Measurements from ENCODE around the gene GNAZ.
"Not testable (repeated sequence)": the region's sequence is repeated elsewhere in the genome, so short reads cannot be mapped to it uniquely, and the experiment has no call there.

GNAZ gene

GRCh38 chr22:23035557-23036277, 34.6 kb upstream of the GNAZ start:
- Mint-ChIP-seq H3K9me3 (no peaks in the 10 kb centered on the region), H3K27ac (no peak overlapping the region), H3K4me1 (ENCODE audit: low read depth) (peaks cover 11% of the 10 kb centered on the region), H3K27me3 (peaks cover 15% of the 10 kb centered on the region), H3K36me3 (ENCODE audit: low read depth) (no peaks in the 10 kb centered on the region), H3K4me3 (no peak overlapping the region)
- intact Hi-C loops (cut with micrococcal nuclease): no loop called here

DNA sequence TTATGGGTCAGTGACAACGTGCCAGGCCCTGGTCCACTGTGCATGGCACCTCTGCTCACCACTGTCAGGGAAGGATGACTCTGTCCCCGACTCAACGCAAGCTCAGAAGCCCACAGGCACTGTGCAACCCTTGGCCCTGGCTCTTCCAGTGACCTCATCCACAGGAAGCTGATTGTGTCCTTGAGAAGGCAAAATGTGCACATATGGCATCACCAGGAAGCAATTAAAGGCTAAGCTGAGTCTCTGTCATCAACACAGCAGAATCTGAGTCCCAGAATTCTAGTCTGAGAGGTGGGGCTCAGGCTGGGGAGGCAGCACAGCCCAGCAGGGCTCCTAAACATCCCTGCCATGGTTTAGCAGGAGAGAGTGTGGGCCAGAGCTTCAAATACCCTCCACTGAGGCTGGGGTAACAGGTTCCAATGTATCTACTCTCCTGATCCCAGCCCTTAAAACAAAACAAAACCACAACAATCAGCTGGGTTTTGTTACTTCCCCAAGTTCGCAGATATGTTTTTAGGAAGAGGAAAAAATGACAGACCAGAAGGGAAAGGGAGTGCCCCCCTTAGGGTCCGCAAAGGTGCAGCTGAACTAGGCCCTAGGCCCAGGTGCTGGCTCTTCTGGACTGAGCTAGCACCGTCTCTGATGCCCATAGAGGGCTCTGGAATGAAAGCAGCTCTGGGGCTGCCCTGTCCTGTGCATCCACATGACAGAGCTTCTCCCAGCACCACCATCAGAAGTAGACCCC, 33.5 kb upstream of the GNAZ start:
- Mint-ChIP-seq H3K27me3 (peaks cover 18% of the 10 kb centered on the region), H3K4me1 (ENCODE audit: low read depth) (peaks cover 11% of the 10 kb centered on the region), H3K9me3 (no peaks in the 10 kb centered on the region), H3K27ac (no peak overlapping the region), H3K36me3 (ENCODE audit: low read depth) (no peaks in the 10 kb centered on the region), H3K4me3 (no peak overlapping the region)
- intact Hi-C loops (cut with micrococcal nuclease): no loop called here

DNA sequence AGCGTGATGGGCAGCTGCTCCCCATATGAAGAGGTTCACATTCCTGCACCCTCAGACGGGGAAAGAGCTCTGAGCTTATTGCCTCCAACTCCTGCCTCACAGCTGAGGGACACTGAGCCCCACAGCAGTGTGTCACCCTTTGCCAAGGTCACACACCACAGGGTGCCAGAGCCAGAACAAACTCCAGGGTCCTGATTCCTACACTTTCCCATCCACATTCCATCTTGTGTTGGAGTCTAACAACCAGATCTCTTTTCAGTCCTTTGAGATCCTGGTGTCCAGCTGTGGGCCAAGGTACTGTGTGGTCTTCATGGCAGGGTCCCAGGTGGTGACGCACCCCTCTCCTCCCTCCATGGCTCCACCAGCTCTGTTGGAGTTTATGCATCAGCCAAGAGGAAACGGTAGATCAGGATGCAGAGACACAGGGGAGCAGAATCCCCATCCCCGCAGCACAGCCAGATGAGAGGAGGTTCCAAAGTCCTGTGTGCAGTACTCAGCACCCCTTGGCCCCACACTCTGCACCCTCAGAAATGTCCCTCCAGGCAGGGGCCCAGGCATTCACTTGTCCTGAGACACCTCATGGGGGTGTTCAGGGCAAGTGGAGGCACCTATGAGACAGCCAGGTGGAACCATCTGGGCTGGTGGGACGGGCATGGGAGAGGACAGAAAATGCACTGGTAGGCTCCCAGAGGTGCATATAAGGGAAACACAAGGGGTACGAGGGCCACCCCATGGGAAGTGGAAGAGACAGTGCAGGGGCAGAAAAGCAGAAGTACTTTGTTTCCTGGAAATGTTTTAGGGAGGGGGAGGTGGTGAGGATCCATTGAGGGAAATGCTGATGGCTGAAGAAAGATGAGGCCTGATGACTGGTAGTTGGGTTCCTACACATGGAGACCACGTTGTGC, 32.6 kb upstream of the GNAZ start:
- Mint-ChIP-seq H3K4me3 (no peak overlapping the region), H3K36me3 (ENCODE audit: low read depth) (no peaks in the 10 kb centered on the region), H3K9me3 (no peaks in the 10 kb centered on the region), H3K4me1 (ENCODE audit: low read depth) (peaks cover 11% of the 10 kb centered on the region), H3K27me3 (peaks cover 18% of the 10 kb centered on the region), H3K27ac (peak overlapping the region; percentile 13)
- intact Hi-C loops (cut with micrococcal nuclease): no loop called here

GRCh38 chr22:23038334-23038642, 32.0 kb upstream of the GNAZ start:
- intact Hi-C loops (cut with micrococcal nuclease): no loop called here
- H3K4me1 Mint-ChIP-seq (ENCODE audit: low read depth): peaks cover 11% of the 10 kb centered on the region
- H3K27me3 Mint-ChIP-seq: peaks cover 14% of the 10 kb centered on the region
- H3K36me3 Mint-ChIP-seq (ENCODE audit: low read depth): no peaks in the 10 kb centered on the region
- no peaks in the 10 kb centered on the region for H3K9me3 Mint-ChIP-seq
- H3K4me3 Mint-ChIP-seq: no peak overlapping the region
- peak overlapping the region; percentile 13 for H3K27ac Mint-ChIP-seq

GRCh38 chr22:23038902-23039301, 31.4 kb upstream of the GNAZ start:
- Mint-ChIP-seq H3K4me3 (no peak overlapping the region), H3K27ac (no peak overlapping the region), H3K27me3 (peaks cover 15% of the 10 kb centered on the region), H3K9me3 (no peaks in the 10 kb centered on the region), H3K4me1 (ENCODE audit: low read depth) (peaks cover 11% of the 10 kb centered on the region), H3K36me3 (ENCODE audit: low read depth) (no peaks in the 10 kb centered on the region)
- intact Hi-C loops (cut with micrococcal nuclease): no loop called here

DNA sequence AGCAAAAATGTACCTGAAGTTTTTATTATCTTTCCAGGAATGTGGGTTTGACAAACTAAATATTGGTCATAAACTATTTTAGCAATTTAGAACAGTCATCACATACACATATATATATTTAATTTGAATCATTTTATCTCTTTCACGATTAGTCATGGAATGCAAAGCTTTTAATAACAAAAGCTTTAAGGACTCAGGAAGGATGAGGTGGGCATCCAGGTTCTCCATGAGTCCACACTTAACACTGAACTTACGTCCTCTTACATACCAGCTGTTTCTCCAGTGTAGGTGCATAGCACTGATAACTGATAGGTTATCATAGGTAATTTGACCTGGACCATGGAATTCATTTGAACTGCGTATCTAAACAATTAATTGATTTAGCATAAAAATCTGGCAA, 28.1 kb upstream of the GNAZ start:
- Mint-ChIP-seq H3K27me3 (peaks cover 20% of the 10 kb centered on the region), H3K9me3 (peaks cover 10% of the 10 kb centered on the region), H3K27ac (no peak overlapping the region), H3K4me3 (no peak overlapping the region), H3K4me1 (ENCODE audit: low read depth) (peaks cover 11% of the 10 kb centered on the region), H3K36me3 (ENCODE audit: low read depth) (no peaks in the 10 kb centered on the region)
- intact Hi-C loops (cut with micrococcal nuclease): no loop called here

DNA sequence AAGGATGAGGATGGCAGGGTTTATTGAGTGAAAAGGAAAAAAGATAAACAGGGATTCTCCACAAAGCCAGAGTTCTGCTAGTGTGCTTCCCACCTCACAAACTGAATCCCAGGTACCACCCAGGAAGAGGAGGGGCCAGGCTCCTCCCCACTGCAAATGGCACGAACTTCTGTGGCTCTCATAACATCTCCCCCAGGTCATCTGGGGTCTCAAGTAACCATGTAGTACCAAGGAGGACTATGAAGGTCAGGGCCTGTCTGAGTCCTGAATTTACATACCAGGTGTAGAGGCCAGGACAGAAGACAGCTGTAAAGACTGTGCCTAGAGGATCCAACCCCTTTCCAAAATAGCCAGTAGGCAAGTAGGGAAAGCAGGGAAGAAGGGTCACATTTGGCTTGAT, 25.7 kb upstream of the GNAZ start:
- Mint-ChIP-seq H3K36me3 (ENCODE audit: low read depth) (no peaks in the 10 kb centered on the region), H3K27me3 (peaks cover 30% of the 10 kb centered on the region), H3K4me3 (no peak overlapping the region), H3K27ac (no peak overlapping the region), H3K9me3 (peaks cover 19% of the 10 kb centered on the region), H3K4me1 (ENCODE audit: low read depth) (no peaks in the 10 kb centered on the region)
- intact Hi-C loops (cut with micrococcal nuclease): no loop called here

DNA sequence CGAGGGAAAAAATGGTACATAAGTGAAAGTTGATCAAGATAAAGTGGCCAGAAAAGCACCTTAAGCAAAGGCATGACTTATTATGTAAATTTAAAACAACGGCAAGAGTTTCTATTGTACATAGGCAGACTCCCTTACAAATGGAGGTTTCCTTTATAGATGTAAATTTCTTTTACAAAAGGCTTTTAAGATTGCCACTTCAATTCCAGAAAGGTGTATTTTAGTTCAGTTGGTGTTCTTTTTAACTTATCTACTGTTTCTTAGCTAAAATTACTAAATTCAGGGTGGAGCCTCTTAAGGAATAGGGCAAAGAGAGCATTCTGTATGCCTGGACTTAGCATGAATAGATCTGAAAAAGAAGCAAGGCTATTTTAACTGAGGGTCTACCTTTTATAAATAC, 24.9 kb upstream of the GNAZ start:
- Mint-ChIP-seq H3K27ac (no peak overlapping the region), H3K36me3 (ENCODE audit: low read depth) (no peaks in the 10 kb centered on the region), H3K27me3 (peaks cover 30% of the 10 kb centered on the region), H3K9me3 (peaks cover 19% of the 10 kb centered on the region), H3K4me3 (no peak overlapping the region), H3K4me1 (ENCODE audit: low read depth) (no peaks in the 10 kb centered on the region)
- intact Hi-C loops (cut with micrococcal nuclease): no loop called here

DNA sequence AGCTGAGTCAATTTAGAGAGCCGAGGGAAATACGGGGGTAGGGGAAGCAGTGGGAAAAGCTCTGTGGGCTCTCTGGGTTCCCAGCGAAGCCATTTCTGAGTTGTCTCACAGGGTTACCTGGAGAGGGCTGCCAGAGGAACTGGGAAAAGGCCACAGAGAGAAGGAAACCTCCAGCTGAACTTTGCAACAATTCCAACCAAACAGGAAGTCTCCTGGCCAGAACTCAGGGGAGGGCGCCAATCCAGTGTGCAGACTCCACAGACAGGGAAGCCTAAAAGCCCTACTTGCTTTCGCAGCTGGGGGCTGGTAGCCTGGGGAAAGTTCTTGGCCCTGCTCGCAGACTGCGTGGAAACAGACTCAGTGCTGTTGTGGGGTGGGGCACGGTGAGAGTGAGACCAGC, 23.1 kb upstream of the GNAZ start:
- Mint-ChIP-seq H3K27ac (no peak overlapping the region), H3K4me1 (ENCODE audit: low read depth) (no peaks in the 10 kb centered on the region), H3K4me3 (no peak overlapping the region), H3K9me3 (peaks cover 19% of the 10 kb centered on the region), H3K36me3 (ENCODE audit: low read depth) (no peaks in the 10 kb centered on the region), H3K27me3 (peaks cover 31% of the 10 kb centered on the region)
- intact Hi-C loops (cut with micrococcal nuclease): no loop called here

GRCh38 chr22:23047742-23048141, 22.6 kb upstream of the GNAZ start:
- H3K9me3 Mint-ChIP-seq: peaks cover 19% of the 10 kb centered on the region
- no peaks in the 10 kb centered on the region for H3K36me3 Mint-ChIP-seq (ENCODE audit: low read depth)
- H3K27me3 Mint-ChIP-seq: peaks cover 31% of the 10 kb centered on the region

DNA sequence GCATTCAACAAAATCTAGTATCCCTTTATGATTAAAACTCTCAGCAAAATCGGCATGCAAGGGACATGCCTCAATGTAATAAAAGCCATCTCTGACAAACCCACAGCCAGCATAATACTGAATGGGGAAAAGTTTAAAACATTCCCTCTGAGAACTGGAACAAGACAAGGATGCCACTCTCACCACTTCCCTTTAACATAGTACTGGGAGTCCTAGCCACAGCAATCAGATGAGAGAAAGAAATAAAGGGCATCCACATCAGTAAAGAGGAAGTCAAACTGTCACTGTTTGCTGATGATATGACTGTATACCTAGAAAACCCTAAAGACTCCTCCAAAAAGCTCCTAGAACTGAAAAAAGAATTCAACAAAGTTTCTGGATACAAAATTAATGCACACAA, 19.8 kb upstream of the GNAZ start:
- intact Hi-C loops (cut with micrococcal nuclease); H3K4me3 Mint-ChIP-seq; H3K36me3 Mint-ChIP-seq (ENCODE audit: low read depth); H3K4me1 Mint-ChIP-seq (ENCODE audit: low read depth); H3K27ac Mint-ChIP-seq: not testable (repeated sequence)
- Mint-ChIP-seq H3K9me3 (peaks cover 19% of the 10 kb centered on the region), H3K27me3 (peaks cover 30% of the 10 kb centered on the region)

More at GRCh38 chr22:23047742-23048141, 22.6 kb upstream of the GNAZ start:
- Mint-ChIP-seq H3K4me1 (ENCODE audit: low read depth) (no peaks in the 10 kb centered on the region), H3K27ac (no peak overlapping the region), H3K4me3 (no peak overlapping the region)
- intact Hi-C loops (cut with micrococcal nuclease): no loop called here

DNA sequence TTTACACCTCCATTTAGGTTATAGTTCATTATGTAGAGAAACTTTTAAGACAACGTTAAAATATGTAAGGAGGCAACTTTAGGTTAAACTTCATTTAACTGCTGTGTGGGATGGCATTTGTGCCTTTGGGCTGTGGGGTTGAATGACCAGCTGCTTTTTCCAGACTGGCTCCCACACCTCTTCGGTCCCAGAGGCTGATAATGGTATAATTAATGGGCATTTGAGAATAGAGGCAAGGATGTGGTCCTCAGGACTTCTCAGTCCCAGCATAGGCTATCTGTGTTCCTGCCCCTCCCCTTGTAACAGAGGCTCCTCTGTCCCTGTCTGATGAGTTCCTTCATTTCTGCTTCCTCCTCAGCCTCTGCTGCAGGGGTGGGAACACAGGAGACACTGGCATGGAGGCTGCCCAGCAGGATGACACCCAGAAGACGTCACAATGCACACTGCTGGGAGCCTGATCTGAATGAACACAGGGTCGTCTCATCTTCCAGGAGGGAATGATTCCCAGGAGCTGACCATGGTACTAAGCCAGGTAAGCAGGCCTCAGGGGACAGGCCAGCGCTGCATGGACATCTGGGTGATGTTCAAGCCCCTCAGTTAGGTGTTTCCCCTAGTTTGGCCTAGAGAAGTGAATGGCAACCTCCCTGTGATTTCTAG, 17.1 kb upstream of the GNAZ start:
- no peaks in the 10 kb centered on the region for H3K9me3 Mint-ChIP-seq
- H3K27me3 Mint-ChIP-seq: peaks cover 36% of the 10 kb centered on the region
- no peak overlapping the region for H3K4me3 Mint-ChIP-seq
- no peaks in the 10 kb centered on the region for H3K36me3 Mint-ChIP-seq (ENCODE audit: low read depth)
- no peak overlapping the region for H3K27ac Mint-ChIP-seq
- no peaks in the 10 kb centered on the region for H3K4me1 Mint-ChIP-seq (ENCODE audit: low read depth)
- intact Hi-C loops (cut with micrococcal nuclease): no loop called here

- H3K9me3 Mint-ChIP-seq: no peaks in the 10 kb centered on the region
- H3K27me3 Mint-ChIP-seq: peaks cover 28% of the 10 kb centered on the region
- no peak overlapping the region for H3K4me3 Mint-ChIP-seq
- intact Hi-C loops (cut with micrococcal nuclease): no loop called here
- no peaks in the 10 kb centered on the region for H3K36me3 Mint-ChIP-seq (ENCODE audit: low read depth)
- no peaks in the 10 kb centered on the region for H3K4me1 Mint-ChIP-seq (ENCODE audit: low read depth)
- H3K27ac Mint-ChIP-seq: no peak overlapping the region
These were observed 16.3 kb upstream of the GNAZ start for GRCh38 chr22:23053912-23054530.

All from dendritic cell treated with granulocyte-macrophage colony-stimulating factor and Interleukin-4, amounts not matched to agents 40 ng/mL and 50 ng/mL, for 4 days (primary cell).